Central memory CD8-positive, alpha-beta T cell (primary cell): ENCODE measurements around the gene ATP5F1E.

Experiments used
- ATAC-seq: fragments of 150-1000 bp; cut with Tn5 transposase; replicated peaks from 2 replicates; pipeline ENCODE4 v1.10.0; 2022; ENCODE audit warnings: mild to moderate bottlenecking, moderate FRiP score, moderate number of reproducible peaks; ENCODE audit not compliant: poor library complexity, severe bottlenecking; ENCODE audit errors: extremely low read depth
- DNase-seq, 2 donors: peaks; one replicate each; pipeline ENCODE4 v3.0.0; 2021; ENCODE audit warnings: low spot score in 2 of 2
- H3K27ac Mint-ChIP-seq: one replicate; pipeline ENCODE4 v1.8.0; 2022; ENCODE audit warnings: low read depth, mild to moderate bottlenecking, moderate library complexity, mixed read lengths
- H3K27me3 Mint-ChIP-seq: one replicate; pipeline ENCODE4 v1.8.0; 2022; ENCODE audit warnings: mixed read lengths
- H3K36me3 Mint-ChIP-seq: one replicate; pipeline ENCODE4 v1.8.0; 2022; ENCODE audit warnings: mild to moderate bottlenecking, moderate library complexity, mixed read lengths; ENCODE audit not compliant: insufficient read depth
- H3K4me1 Mint-ChIP-seq: one replicate; pipeline ENCODE4 v1.8.0; 2022; ENCODE audit warnings: mixed read lengths
- H3K4me3 Mint-ChIP-seq: one replicate; pipeline ENCODE4 v1.8.0; 2022; ENCODE audit warnings: mild to moderate bottlenecking, moderate library complexity, mixed read lengths
- H3K9me3 Mint-ChIP-seq: one replicate; pipeline ENCODE4 v1.8.0; 2022; ENCODE audit warnings: mixed read lengths

ATP5F1E gene

DNA sequence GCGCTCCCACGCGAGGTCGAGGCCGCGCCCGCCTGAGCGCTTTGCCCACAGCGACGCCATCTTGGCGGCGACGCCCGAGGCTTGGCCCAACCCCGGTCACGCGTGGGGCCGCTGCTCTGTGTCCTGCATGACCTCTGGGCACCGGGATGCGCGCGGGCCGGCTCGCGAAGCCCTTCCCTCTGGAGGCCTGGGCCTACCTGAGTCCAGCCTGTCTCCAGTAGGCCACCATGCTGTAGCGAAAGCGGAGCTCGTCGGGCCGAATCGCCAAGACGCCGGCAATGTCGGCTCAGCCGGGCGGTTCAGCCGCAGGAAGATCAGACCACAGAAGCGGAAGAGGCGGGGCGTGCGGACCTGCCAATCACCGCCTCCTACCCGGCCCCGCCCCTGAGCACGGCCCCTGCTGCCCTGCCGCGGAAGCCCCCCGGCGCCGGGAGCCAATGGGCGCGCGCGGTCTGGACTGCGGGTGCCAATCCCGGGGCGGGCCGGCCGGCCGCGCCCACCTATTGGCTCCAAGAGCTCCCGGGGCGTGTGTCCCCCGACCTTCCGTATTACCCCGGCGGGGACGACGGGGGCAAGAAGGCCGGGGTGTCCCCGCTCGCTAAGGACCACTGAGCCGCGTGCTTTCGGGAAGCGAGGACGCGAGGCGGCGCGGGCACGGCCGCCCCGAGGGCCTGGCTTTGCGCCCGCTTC lies at the start of gene ATP5F1E:
Gene ATP5F1E (minus strand): TSS at position 313 of the 690 bp plus-strand sequence. CDS start 84 bp downstream, at position 229.
- no peaks in the 10 kb centered on the region for H3K27me3 Mint-ChIP-seq
- no peaks in the 10 kb centered on the region for H3K9me3 Mint-ChIP-seq
- DNase-seq, result peak; percentile 94 to 95
- peaks cover 49% of the 10 kb centered on the region for H3K4me1 Mint-ChIP-seq
- peaks cover 66% of the 10 kb centered on the region for H3K36me3 Mint-ChIP-seq
- H3K4me3 Mint-ChIP-seq, result peak within 1 kb of the TSS; percentile 87
- peak; percentile 97 for ATAC-seq
- H3K27ac Mint-ChIP-seq, result peak within 1 kb of the TSS; percentile 78

GRCh38 chr20:59081036-59081435 lies 48.9 kb upstream of the ATP5F1E start:
- ATAC-seq (no peak), DNase-seq (no peak)
- Mint-ChIP-seq H3K9me3 (no peaks in the 10 kb centered on the region), H3K4me3 (no peak overlapping the region), H3K27me3 (peaks cover 46% of the 10 kb centered on the region), H3K36me3 (no peaks in the 10 kb centered on the region), H3K4me1 (peaks cover 4% of the 10 kb centered on the region), H3K27ac (no peak overlapping the region)

GRCh38 chr20:59078231-59078630 lies 46.1 kb upstream of the ATP5F1E start:
- H3K36me3 Mint-ChIP-seq, result no peaks in the 10 kb centered on the region
- peaks cover 72% of the 10 kb centered on the region for H3K27me3 Mint-ChIP-seq
- no peaks in the 10 kb centered on the region for H3K9me3 Mint-ChIP-seq
- H3K4me1 Mint-ChIP-seq, result peaks cover 14% of the 10 kb centered on the region
- DNase-seq (no peak), ATAC-seq (no peak)
- H3K27ac Mint-ChIP-seq, result no peak overlapping the region
- no peak overlapping the region for H3K4me3 Mint-ChIP-seq

- ATAC-seq, result no peak
Observed at GRCh38 chr20:59077705-59078104, 45.6 kb upstream of the ATP5F1E start.

GRCh38 chr20:59075934-59076508 lies 43.9 kb upstream of the ATP5F1E start:
- Mint-ChIP-seq H3K4me1 (peaks cover 14% of the 10 kb centered on the region), H3K27ac (no peak overlapping the region), H3K9me3 (no peaks in the 10 kb centered on the region), H3K27me3 (peaks cover 66% of the 10 kb centered on the region), H3K4me3 (no peak overlapping the region), H3K36me3 (no peaks in the 10 kb centered on the region)
- ATAC-seq (no peak), DNase-seq (no peak)

More at GRCh38 chr20:59077705-59078104, 45.6 kb upstream of the ATP5F1E start:
- Mint-ChIP-seq H3K9me3 (no peaks in the 10 kb centered on the region), H3K4me3 (no peak overlapping the region), H3K27ac (no peak overlapping the region), H3K36me3 (no peaks in the 10 kb centered on the region), H3K4me1 (peaks cover 14% of the 10 kb centered on the region), H3K27me3 (peaks cover 73% of the 10 kb centered on the region)
- no peak for DNase-seq

GRCh38 chr20:59074456-59074855 lies 42.3 kb upstream of the ATP5F1E start:
- ATAC-seq (no peak), DNase-seq (no peak)
- H3K4me3 Mint-ChIP-seq, result no peak overlapping the region
- H3K36me3 Mint-ChIP-seq, result no peaks in the 10 kb centered on the region
- no peak overlapping the region for H3K27ac Mint-ChIP-seq
- H3K27me3 Mint-ChIP-seq, result peaks cover 52% of the 10 kb centered on the region
- H3K9me3 Mint-ChIP-seq, result no peaks in the 10 kb centered on the region
- H3K4me1 Mint-ChIP-seq, result peaks cover 14% of the 10 kb centered on the region

GRCh38 chr20:59073582-59073981 lies 41.4 kb upstream of the ATP5F1E start:
- DNase-seq, result no peak
- ATAC-seq, result no peak
- peaks cover 48% of the 10 kb centered on the region for H3K27me3 Mint-ChIP-seq
- H3K36me3 Mint-ChIP-seq, result no peaks in the 10 kb centered on the region
- no peak overlapping the region for H3K4me3 Mint-ChIP-seq
- no peak overlapping the region for H3K27ac Mint-ChIP-seq
- H3K9me3 Mint-ChIP-seq, result no peaks in the 10 kb centered on the region
- peaks cover 14% of the 10 kb centered on the region for H3K4me1 Mint-ChIP-seq

DNA sequence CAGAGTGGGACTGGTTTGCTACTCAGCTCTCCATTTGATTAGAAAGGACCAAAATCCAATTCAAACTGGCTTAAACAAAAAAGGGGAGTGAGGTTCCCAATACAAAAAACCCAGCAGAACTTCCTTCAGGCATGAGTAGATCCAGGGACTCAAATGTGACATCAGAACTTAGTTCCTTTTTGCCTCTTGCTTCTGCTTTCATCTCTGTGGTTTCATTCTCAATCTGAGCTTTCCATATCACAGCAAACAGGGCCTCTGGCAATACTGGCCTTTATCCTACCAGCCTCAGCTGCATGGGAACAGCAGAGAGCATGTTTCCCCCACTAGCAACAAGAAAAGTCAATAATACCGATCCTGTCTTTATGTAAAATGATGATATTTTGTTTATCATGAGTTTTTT lies 39.1 kb upstream of the ATP5F1E start:
- no peak for DNase-seq
- H3K4me3 Mint-ChIP-seq, result no peak overlapping the region
- ATAC-seq, result no peak
- peaks cover 28% of the 10 kb centered on the region for H3K27me3 Mint-ChIP-seq
- no peaks in the 10 kb centered on the region for H3K36me3 Mint-ChIP-seq
- H3K4me1 Mint-ChIP-seq, result peaks cover 11% of the 10 kb centered on the region
- H3K9me3 Mint-ChIP-seq, result no peaks in the 10 kb centered on the region
- no peak overlapping the region for H3K27ac Mint-ChIP-seq

DNA sequence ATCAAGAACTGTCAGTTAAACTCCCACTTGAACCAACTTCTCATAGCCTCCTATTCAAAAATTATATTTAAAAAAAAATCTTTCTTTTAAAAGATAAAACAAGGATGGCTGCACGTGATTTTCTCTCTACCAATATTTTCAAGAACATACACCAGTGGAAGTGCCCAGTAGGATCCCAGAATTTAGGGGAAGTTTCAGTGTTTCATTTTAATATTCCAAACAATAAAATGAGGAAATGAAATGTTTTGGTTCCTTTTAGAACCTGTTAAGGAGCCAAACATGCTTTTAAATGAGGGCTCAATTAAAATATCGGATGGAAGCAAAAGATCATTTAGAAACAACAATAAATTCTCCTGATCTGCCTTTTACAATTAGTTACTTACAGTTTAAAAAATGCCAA lies 36.9 kb upstream of the ATP5F1E start:
- Mint-ChIP-seq H3K27ac (no peak overlapping the region), H3K4me3 (no peak overlapping the region), H3K4me1 (no peaks in the 10 kb centered on the region), H3K9me3 (no peaks in the 10 kb centered on the region), H3K27me3 (peaks cover 9% of the 10 kb centered on the region), H3K36me3 (no peaks in the 10 kb centered on the region)
- no peak for DNase-seq
- ATAC-seq, result no peak

GRCh38 chr20:59068534-59068933 lies 36.4 kb upstream of the ATP5F1E start:
- H3K36me3 Mint-ChIP-seq, result no peaks in the 10 kb centered on the region
- no peaks in the 10 kb centered on the region for H3K4me1 Mint-ChIP-seq
- peaks cover 5% of the 10 kb centered on the region for H3K27me3 Mint-ChIP-seq
- no peak for DNase-seq
- no peak overlapping the region for H3K4me3 Mint-ChIP-seq
- no peak for ATAC-seq
- H3K27ac Mint-ChIP-seq, result no peak overlapping the region
- no peaks in the 10 kb centered on the region for H3K9me3 Mint-ChIP-seq

- peaks cover 10% of the 10 kb centered on the region for H3K27me3 Mint-ChIP-seq
- DNase-seq (no peak), ATAC-seq (no peak)
- H3K36me3 Mint-ChIP-seq, result no peaks in the 10 kb centered on the region
- no peak overlapping the region for H3K4me3 Mint-ChIP-seq
- no peaks in the 10 kb centered on the region for H3K4me1 Mint-ChIP-seq
- H3K27ac Mint-ChIP-seq, result no peak overlapping the region
- no peaks in the 10 kb centered on the region for H3K9me3 Mint-ChIP-seq
Observed at GRCh38 chr20:59064214-59064722, 32.1 kb upstream of the ATP5F1E start.

DNA sequence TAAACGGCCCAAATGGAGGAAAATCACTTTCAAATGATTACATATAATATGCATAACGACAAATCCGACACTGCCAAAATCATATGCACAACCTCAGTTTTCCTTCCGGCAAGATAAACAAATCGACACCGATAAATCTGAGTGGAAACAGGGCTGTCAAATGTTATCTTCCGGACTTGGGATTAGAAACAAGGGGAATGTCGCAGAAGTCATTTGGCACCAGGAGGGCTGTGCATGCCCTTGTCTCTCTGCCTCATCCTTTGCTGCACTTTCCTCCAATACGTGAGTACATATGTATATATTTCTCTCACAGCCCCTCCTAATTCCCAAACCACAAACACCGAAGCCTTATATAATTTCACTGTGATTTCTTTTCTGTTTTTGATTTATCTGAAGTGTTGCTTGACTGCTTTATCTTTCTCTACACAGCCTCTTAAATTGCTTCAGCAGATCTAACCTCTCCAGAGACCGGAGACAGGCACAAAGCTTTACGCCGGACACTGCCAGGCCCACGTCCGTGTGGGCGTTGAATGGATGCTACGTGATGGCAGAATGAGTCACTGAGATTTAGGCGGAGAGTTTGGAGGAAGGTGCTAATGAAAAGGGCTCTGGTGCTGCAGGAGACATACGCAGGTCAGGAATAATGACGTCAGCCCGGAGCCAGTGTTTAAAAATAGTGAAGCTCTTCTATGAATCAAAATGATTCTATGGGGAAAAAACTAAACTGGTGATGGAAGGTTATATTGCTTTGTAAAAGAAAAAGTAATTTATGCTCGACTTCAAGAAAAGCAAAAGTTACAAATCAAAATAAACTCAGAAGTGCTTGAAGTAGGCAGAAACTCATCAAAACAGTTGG lies 31.5 kb upstream of the ATP5F1E start:
- H3K4me1 Mint-ChIP-seq, result no peaks in the 10 kb centered on the region
- no peak overlapping the region for H3K27ac Mint-ChIP-seq
- no peaks in the 10 kb centered on the region for H3K9me3 Mint-ChIP-seq
- no peak overlapping the region for H3K4me3 Mint-ChIP-seq
- H3K36me3 Mint-ChIP-seq, result no peaks in the 10 kb centered on the region
- no peak for ATAC-seq
- no peak for DNase-seq
- H3K27me3 Mint-ChIP-seq, result peaks cover 10% of the 10 kb centered on the region
